ENCODE measurements around the gene OSBPL10.

OSBPL10 gene

GRCh38 chr3:31668242-31668641 is 312.8 kb downstream of the OSBPL10 start:
- TF ChIP-seq, protein P1, sequence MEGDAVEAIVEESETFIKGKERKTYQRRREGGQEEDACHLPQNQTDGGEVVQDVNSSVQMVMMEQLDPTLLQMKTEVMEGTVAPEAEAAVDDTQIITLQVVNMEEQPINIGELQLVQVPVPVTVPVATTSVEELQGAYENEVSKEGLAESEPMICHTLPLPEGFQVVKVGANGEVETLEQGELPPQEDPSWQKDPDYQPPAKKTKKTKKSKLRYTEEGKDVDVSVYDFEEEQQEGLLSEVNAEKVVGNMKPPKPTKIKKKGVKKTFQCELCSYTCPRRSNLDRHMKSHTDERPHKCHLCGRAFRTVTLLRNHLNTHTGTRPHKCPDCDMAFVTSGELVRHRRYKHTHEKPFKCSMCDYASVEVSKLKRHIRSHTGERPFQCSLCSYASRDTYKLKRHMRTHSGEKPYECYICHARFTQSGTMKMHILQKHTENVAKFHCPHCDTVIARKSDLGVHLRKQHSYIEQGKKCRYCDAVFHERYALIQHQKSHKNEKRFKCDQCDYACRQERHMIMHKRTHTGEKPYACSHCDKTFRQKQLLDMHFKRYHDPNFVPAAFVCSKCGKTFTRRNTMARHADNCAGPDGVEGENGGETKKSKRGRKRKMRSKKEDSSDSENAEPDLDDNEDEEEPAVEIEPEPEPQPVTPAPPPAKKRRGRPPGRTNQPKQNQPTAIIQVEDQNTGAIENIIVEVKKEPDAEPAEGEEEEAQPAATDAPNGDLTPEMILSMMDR (IDR thresholded peaks at IDR 0.05), result no peak
- Histone ChIP-seq H3K4me1 (no peaks in the 10 kb centered on the region), H3K27ac (no peak overlapping the region), H3K27me3 (no peaks in the 10 kb centered on the region), H3K4me3 (no peak overlapping the region), H3K36me3 (peaks cover 3 to 22% (median 15%) of the 10 kb centered on the region in 3 donors), H3K9me3 (no peaks in the 10 kb centered on the region)
- intact Hi-C loops (cut with DNase I; ENCODE audit: low total_unique reads), result no loop called here
- DNase-seq, result no peak

- DNase-seq, result no peak
- Histone ChIP-seq H3K27ac (no peak overlapping the region), H3K4me3 (no peak overlapping the region), H3K9me3 (no peaks in the 10 kb centered on the region), H3K27me3 (no peaks in the 10 kb centered on the region), H3K4me1 (no peaks in the 10 kb centered on the region), H3K36me3 (peaks cover 3 to 22% (median 15%) of the 10 kb centered on the region in 3 donors)
- TF ChIP-seq, protein P1 (IDR thresholded peaks at IDR 0.05), result no peak
- intact Hi-C loops (cut with DNase I; ENCODE audit: low total_unique reads), result no loop called here
These were observed 313.5 kb downstream of the OSBPL10 start for GRCh38 chr3:31667582-31667981.

- Histone ChIP-seq H3K4me3 (no peak overlapping the region), H3K27me3 (no peaks in the 10 kb centered on the region), H3K4me1 (no peaks in the 10 kb centered on the region), H3K36me3 (peaks cover 7 to 42% (median 19%) of the 10 kb centered on the region in 3 donors), H3K9me3 (no peaks in the 10 kb centered on the region), H3K27ac (no peak overlapping the region)
- DNase-seq, result no peak
- TF ChIP-seq, protein P1 (IDR thresholded peaks at IDR 0.05), result no peak
- intact Hi-C loops (cut with DNase I; ENCODE audit: low total_unique reads), result no loop called here
These were observed 317.0 kb downstream of the OSBPL10 start for GRCh38 chr3:31664031-31664430.

GRCh38 chr3:31661993-31662670 is 318.9 kb downstream of the OSBPL10 start:
- TF ChIP-seq, protein P1 (IDR thresholded peaks at IDR 0.05), result no peak
- Histone ChIP-seq H3K27ac (no peak overlapping the region), H3K36me3 (peaks cover 21 to 29% (median 22%) of the 10 kb centered on the region in 3 donors), H3K4me1 (no peaks in the 10 kb centered on the region), H3K27me3 (no peaks in the 10 kb centered on the region), H3K4me3 (no peak overlapping the region), H3K9me3 (no peaks in the 10 kb centered on the region)
- no peak for DNase-seq
- intact Hi-C loops (cut with DNase I; ENCODE audit: low total_unique reads), result no loop called here

DNA sequence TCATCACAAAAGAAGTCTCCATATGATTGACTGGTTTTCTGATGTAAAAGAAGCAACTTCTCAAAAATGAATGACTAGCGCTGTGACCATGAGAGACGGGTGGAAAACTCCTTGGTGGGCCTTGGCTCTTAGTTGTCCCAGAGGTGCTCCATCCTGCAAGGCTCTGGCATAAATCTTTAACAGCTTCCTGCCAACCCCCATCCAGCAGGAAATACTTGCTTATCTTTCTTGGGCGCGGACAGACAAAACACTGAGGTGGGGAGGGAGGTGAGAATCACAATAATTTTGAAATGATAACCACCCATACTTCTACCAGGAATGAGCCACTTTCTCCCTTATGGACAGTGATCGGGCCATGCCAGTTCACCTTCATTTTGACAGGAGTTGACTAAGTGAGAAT is 319.8 kb downstream of the OSBPL10 start:
- Histone ChIP-seq H3K27me3 (no peaks in the 10 kb centered on the region), H3K4me1 (no peaks in the 10 kb centered on the region), H3K9me3 (peaks cover 0 to 4% (median 0%) of the 10 kb centered on the region in 3 donors), H3K36me3 (peaks cover 18 to 29% (median 28%) of the 10 kb centered on the region in 3 donors), H3K27ac (no peak overlapping the region), H3K4me3 (no peak overlapping the region)
- TF ChIP-seq, protein P1 (IDR thresholded peaks at IDR 0.05), result no peak
- intact Hi-C loops (cut with DNase I; ENCODE audit: low total_unique reads), result no loop called here
- no peak for DNase-seq

All from tibial artery (tissue), 4 donors.